Measurements from ENCODE around the gene TNFRSF6B.
"Not testable (repeated sequence)": the region's sequence is repeated elsewhere in the genome, so short reads cannot be mapped to it uniquely, and the experiment has no call there.

The TNFRSF6B gene

DNA sequence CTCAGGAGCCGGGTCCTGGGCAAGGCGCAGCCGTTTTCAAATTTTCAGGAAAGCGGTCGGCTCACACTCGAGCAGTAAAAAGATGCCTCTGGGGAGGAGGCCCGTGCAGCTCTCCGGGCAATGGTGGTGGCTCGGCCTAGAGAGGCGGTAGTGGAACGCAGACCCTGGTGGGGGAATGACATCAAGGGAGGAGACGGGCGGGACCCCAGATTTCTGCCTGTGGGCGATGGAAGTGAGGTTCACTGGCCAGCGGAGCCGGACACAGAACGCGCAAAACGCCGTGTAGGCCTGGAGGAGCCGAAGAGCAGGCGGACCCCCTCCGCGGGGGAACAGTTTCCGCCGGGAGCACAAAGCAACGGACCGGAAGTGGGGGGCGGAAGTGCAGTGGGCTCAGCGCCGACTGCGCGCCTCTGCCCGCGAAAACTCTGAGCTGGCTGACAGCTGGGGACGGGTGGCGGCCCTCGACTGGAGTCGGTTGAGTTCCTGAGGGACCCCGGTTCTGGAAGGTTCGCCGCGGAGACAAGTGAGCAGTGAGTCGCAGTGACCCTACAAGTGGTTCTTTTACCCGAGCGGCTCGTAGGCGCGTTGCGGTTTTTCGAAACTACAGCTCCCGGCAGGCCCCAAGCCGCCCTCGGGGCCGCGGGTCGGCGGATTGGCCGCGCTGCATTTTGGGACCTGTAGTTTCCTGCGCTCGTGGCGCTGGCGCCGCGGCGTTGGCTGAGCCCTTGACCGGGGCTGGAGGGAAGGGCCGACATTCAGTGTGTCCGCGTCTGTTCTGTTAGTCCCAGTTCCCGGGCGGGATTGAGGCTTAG is 38.3 kb upstream of the TNFRSF6B start, which contains the start of gene RTEL1:
RTEL1 (plus strand) TSS at position 376 of the 812 bp plus-strand sequence. CDS start 1,091 bp downstream, outside the sequence.
- H3K36me3 Mint-ChIP-seq (ENCODE audit: insufficient read depth): peaks cover 16% of the 10 kb centered on the region
- H3K27ac Mint-ChIP-seq (ENCODE audit: low read depth): peak within 1 kb of the TSS; percentile 94
- H3K4me3 Mint-ChIP-seq: peak within 1 kb of the TSS; percentile 87
- peaks cover 36% of the 10 kb centered on the region for H3K4me1 Mint-ChIP-seq
- H3K27me3 Mint-ChIP-seq: no peaks in the 10 kb centered on the region
- ATAC-seq (replicated peaks; ENCODE audit: extremely low read depth, poor library complexity, severe bottlenecking): peak; percentile 80
- H3K9me3 Mint-ChIP-seq: no peaks in the 10 kb centered on the region
- DNase-seq (ENCODE audit: low spot score in 2 of 2): peak; percentile 86

DNA sequence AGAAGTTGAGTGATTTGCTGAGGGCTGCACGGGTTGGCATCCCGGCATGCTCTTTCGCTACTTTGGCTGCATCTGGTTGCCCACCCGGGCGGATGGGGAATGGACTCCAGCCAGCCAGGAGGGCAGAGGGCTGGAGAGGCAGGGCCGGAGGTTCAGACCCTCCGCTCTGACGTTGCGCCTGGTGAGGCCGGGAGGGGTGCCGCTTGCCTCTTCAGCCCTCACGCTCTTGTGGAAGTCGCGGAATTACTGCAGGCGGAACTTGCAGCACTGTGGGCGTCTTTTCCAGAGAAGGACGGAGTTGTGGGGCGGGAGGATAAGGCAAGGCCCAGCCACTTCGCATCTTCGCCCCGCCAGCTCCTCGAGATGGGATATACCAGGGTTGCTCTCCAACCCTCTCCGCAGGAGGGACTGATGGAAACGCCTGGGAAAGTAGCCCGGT is 37.7 kb upstream of the TNFRSF6B start:
- Mint-ChIP-seq H3K27me3 (no peaks in the 10 kb centered on the region), H3K36me3 (ENCODE audit: insufficient read depth) (peaks cover 16% of the 10 kb centered on the region), H3K4me1 (peaks cover 34% of the 10 kb centered on the region), H3K9me3 (no peaks in the 10 kb centered on the region), H3K27ac (ENCODE audit: low read depth) (peak overlapping the region; percentile 94), H3K4me3 (peak overlapping the region; percentile 87)
- DNase-seq (ENCODE audit: low spot score in 2 of 2) (no peak), ATAC-seq (replicated peaks; ENCODE audit: extremely low read depth, poor library complexity, severe bottlenecking) (peak; percentile 12)

DNA sequence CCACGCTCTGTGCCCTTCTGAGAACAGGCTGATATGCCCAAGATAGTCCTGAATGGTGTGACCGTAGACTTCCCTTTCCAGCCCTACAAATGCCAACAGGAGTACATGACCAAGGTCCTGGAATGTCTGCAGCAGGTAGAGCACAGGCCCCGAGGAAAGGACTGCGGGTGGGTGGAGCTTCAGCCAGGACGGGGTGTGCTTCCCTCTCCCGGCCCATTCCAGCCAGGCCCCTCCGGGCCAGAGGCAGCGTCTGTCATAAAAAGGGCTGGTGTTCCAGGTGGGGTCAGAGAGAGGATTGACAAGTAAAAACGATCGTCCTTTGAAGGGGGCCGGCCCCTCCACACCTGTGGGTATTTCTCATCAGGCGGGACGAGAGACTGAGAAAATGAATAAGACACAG is 37.1 kb upstream of the TNFRSF6B start:
- Mint-ChIP-seq H3K27me3 (no peaks in the 10 kb centered on the region), H3K9me3 (no peaks in the 10 kb centered on the region), H3K4me3 (peak overlapping the region; percentile 87), H3K27ac (ENCODE audit: low read depth) (no peak overlapping the region), H3K36me3 (ENCODE audit: insufficient read depth) (peaks cover 12% of the 10 kb centered on the region), H3K4me1 (peaks cover 28% of the 10 kb centered on the region)
- DNase-seq (ENCODE audit: low spot score in 2 of 2) (no peak), ATAC-seq (replicated peaks; ENCODE audit: extremely low read depth, poor library complexity, severe bottlenecking) (no peak)

DNA sequence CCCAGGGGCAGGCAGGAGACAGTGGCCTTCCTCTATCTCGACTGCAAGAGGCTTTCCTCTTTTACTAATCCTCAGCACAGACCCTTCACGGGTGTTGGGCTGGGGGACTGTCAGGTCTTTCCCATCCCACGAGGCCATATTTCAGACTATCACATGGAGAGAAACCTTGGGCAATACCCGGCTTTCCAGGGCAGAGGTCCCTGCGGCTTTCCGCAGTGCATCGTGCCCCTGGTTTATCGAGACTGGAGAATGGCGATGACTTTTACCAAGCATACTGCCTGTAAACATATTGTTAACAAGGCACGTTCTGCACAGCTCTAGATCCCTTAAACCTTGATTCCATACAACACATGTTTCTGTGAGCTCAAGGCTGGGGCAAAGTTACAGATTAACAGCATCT is 36.3 kb upstream of the TNFRSF6B start:
- not testable (repeated sequence) for H3K27me3 Mint-ChIP-seq; DNase-seq (ENCODE audit: low spot score in 2 of 2); H3K9me3 Mint-ChIP-seq; ATAC-seq (replicated peaks; ENCODE audit: extremely low read depth, poor library complexity, severe bottlenecking); H3K27ac Mint-ChIP-seq (ENCODE audit: low read depth)
- peaks cover 13% of the 10 kb centered on the region for H3K36me3 Mint-ChIP-seq (ENCODE audit: insufficient read depth)
- peak overlapping the region; percentile 87 for H3K4me3 Mint-ChIP-seq
- peaks cover 26% of the 10 kb centered on the region for H3K4me1 Mint-ChIP-seq

- Mint-ChIP-seq H3K9me3 (no peaks in the 10 kb centered on the region), H3K4me3 (no peak overlapping the region), H3K27ac (ENCODE audit: low read depth) (no peak overlapping the region), H3K36me3 (ENCODE audit: insufficient read depth) (peaks cover 13% of the 10 kb centered on the region), H3K4me1 (peaks cover 26% of the 10 kb centered on the region), H3K27me3 (no peaks in the 10 kb centered on the region)
- ATAC-seq (replicated peaks; ENCODE audit: extremely low read depth, poor library complexity, severe bottlenecking) (no peak), DNase-seq (ENCODE audit: low spot score in 2 of 2) (no peak)
Observed at GRCh38 chr20:63660622-63661021, 35.8 kb upstream of the TNFRSF6B start.

GRCh38 chr20:63661108-63661507 is 35.3 kb upstream of the TNFRSF6B start:
- DNase-seq (ENCODE audit: low spot score in 2 of 2) (no peak), ATAC-seq (replicated peaks; ENCODE audit: extremely low read depth, poor library complexity, severe bottlenecking) (no peak)
- Mint-ChIP-seq H3K4me1 (peaks cover 26% of the 10 kb centered on the region), H3K36me3 (ENCODE audit: insufficient read depth) (peaks cover 13% of the 10 kb centered on the region), H3K4me3 (no peak overlapping the region), H3K27ac (ENCODE audit: low read depth) (no peak overlapping the region), H3K27me3 (no peaks in the 10 kb centered on the region), H3K9me3 (no peaks in the 10 kb centered on the region)

DNA sequence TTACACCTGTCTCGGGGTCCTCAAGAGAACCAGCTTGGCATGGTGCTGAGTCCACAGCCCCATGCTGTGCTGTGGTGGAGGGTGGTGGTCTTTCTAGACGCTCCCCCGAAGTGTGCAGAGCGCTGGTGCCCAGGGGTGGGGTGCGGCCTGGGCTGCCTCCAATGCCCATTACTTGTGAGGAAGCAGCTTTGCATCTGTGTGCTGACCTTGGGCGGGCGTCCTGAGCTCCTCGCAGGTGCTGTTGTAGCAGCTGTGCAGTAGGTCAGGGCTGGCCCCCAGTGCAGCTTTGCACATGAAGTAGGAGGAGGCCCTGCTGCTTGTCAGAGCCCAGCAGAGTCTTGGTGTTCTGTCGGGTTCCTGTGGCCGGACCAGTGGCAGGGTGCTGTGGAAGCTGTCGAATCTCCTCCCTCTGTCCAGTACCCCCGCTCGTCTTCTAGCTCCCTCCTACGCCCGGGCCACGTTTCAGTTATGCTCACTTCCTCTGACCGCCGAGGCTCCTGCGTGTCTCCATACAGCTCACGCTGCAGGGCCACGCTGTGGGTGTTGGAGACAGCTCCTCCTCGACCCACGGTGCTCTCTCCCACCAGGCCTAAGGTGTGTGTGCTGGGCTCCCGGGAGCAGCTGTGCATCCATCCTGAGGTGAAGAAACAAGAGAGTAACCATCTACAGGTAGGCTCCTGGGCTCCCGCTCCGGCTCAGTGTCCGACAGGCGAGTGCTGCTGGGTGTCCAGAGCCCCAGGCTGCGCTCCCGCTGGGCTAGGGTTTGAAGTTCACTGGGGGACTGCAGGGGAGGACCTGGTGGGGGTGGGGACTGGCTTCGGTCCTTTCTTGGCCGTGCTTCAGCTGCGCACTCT is 34.3 kb upstream of the TNFRSF6B start:
- H3K4me1 Mint-ChIP-seq: peaks cover 26% of the 10 kb centered on the region
- H3K36me3 Mint-ChIP-seq (ENCODE audit: insufficient read depth): peaks cover 16% of the 10 kb centered on the region
- ATAC-seq (replicated peaks; ENCODE audit: extremely low read depth, poor library complexity, severe bottlenecking) (no peak), DNase-seq (ENCODE audit: low spot score in 2 of 2) (no peak)
- H3K27me3 Mint-ChIP-seq: no peaks in the 10 kb centered on the region
- H3K27ac Mint-ChIP-seq (ENCODE audit: low read depth): no peak overlapping the region
- no peak overlapping the region for H3K4me3 Mint-ChIP-seq
- H3K9me3 Mint-ChIP-seq: no peaks in the 10 kb centered on the region

DNA sequence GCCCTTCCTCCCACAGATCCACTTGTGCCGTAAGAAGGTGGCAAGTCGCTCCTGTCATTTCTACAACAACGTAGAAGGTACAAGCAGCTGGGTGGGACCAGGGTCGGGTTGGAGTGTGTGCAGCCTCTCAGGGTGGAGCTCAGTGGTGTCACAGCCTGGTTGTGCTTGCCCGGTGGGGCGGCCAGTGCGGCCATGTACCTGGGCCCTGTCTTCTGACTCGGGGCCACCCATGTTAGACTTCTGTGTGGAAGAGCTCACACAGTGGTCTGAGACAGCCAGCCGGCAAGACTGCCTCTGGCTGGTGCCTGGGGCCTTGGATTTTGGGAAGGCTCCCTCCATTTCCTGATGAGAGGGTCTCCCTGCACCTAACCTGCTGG is 33.7 kb upstream of the TNFRSF6B start:
- H3K4me3 Mint-ChIP-seq: no peak overlapping the region
- H3K27me3 Mint-ChIP-seq: no peaks in the 10 kb centered on the region
- H3K9me3 Mint-ChIP-seq: no peaks in the 10 kb centered on the region
- H3K36me3 Mint-ChIP-seq (ENCODE audit: insufficient read depth): peaks cover 16% of the 10 kb centered on the region
- H3K27ac Mint-ChIP-seq (ENCODE audit: low read depth): no peak overlapping the region
- peaks cover 26% of the 10 kb centered on the region for H3K4me1 Mint-ChIP-seq
- DNase-seq (ENCODE audit: low spot score in 2 of 2): no peak
- no peak for ATAC-seq (replicated peaks; ENCODE audit: extremely low read depth, poor library complexity, severe bottlenecking)

DNA sequence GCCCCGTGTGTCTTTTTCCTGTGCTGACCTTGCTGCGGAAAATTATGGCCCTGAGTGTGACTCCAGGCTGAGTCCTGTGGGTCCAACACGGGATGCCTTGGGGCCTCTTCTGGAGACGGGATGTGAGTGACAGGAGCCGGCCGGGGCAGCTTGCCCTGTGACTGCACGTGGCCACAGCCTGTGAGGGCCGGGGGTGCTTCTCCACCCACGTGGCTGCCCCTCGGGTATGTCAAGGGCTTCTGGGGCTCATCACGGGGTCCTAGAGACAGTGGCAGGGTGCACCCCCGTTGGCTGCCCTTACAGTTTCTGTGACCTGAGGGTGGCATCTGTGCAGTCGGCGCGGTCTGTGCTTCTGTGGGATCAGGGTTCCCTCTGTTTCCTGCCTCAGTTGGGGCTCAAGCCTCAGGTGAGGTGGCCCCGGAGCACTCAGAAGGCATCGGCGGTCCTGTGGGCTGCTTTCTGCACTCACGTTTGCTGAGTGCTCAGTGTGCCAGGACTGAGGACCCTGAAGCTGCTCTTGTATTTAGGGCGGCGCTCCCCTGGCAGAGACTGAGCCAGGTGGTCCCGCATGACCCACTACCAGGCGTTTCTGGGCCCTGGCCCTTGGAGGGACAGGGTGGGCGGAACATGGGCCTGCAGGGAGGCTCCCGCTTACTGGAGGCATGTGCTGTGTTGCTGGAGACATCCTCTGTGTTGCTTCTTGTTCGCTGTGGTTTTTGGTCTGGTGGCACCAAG is 33.0 kb upstream of the TNFRSF6B start:
- Mint-ChIP-seq H3K36me3 (ENCODE audit: insufficient read depth) (peaks cover 14% of the 10 kb centered on the region), H3K9me3 (no peaks in the 10 kb centered on the region), H3K4me1 (peaks cover 23% of the 10 kb centered on the region), H3K27me3 (no peaks in the 10 kb centered on the region), H3K27ac (ENCODE audit: low read depth) (no peak overlapping the region), H3K4me3 (no peak overlapping the region)
- ATAC-seq (replicated peaks; ENCODE audit: extremely low read depth, poor library complexity, severe bottlenecking) (no peak), DNase-seq (ENCODE audit: low spot score in 2 of 2) (no peak)

DNA sequence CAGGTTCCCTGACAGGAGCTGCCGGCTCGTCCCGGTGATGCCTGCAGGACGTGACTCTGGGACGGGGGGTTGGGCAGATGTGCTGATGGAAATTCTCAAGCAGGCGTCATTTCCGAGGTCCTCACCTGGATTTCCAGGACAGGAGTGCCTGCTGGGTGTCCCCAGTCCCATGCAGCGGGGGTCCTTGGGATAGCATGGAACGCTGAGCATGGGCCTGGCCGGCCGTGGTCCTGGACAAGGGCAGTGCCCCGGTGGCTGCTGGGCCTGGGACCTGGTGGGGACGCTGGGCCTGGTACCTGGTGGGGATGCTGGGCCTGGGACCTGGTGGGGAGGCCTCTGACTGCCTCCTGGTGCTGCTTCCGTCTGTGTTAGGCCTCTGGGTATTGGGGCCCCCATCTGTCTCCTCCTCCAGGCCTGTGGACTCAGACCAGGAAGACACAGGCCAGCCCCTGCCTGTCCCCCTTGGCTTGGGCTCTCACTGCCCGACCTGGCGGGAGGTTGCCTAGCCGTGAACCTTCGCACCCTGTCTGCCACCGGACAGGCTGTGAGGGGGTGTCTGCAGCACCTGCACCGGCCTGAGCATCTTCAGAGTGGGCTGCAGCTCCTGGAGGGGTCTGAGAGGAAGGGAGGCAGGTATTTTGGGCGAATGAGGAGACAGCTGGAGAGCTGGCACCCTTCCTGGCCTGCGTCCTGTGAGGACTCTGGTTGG is 32.2 kb upstream of the TNFRSF6B start:
- H3K27ac Mint-ChIP-seq (ENCODE audit: low read depth): no peak overlapping the region
- no peak for ATAC-seq (replicated peaks; ENCODE audit: extremely low read depth, poor library complexity, severe bottlenecking)

DNA sequence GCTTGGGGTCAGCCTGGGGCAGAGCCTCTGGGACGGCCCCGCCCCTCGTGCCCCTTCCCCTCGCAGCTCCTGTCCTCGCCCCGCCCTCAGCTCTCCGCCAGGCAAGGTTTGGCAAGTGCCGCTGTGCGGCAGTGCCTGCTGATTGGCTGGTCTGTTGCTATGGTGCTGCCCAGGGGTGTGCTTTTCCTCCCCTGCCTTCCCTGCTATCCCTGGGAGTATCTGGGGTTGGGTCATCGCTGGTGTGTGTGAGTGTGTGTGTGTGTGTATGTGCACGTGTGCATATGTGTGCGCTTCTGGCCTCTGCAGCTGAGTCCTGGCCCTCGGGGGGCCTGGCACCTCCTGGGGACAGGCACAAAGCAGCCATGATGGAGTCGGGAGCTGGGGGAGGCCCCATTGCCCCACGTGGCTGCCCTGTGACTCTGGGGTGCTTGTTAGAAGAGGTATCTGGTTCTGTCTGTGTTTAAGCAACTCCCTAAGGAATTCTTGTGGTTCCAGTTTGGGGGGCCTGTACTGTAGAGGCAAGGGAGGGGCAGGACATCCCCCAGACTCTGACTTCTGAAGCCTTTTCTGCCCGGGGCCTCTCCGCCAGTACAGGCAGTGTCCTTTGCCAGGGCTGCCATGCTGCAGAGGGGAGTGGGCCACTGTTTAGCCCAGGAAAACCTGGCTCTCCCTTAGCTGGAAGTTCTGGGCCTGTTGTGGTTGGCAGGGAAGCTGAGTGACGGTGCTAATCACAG is 31.4 kb upstream of the TNFRSF6B start:
- Mint-ChIP-seq H3K4me3 (no peak overlapping the region), H3K27ac (ENCODE audit: low read depth) (no peak overlapping the region), H3K4me1 (peaks cover 9% of the 10 kb centered on the region), H3K9me3 (no peaks in the 10 kb centered on the region), H3K27me3 (no peaks in the 10 kb centered on the region), H3K36me3 (ENCODE audit: insufficient read depth) (peaks cover 15% of the 10 kb centered on the region)
- DNase-seq (ENCODE audit: low spot score in 2 of 2) (no peak), ATAC-seq (replicated peaks; ENCODE audit: extremely low read depth, poor library complexity, severe bottlenecking) (no peak)

More for the DNA sequence above, 32.2 kb upstream of the TNFRSF6B start:
- Mint-ChIP-seq H3K4me3 (no peak overlapping the region), H3K27me3 (no peaks in the 10 kb centered on the region), H3K4me1 (peaks cover 15% of the 10 kb centered on the region), H3K36me3 (ENCODE audit: insufficient read depth) (peaks cover 15% of the 10 kb centered on the region), H3K9me3 (no peaks in the 10 kb centered on the region)
- no peak for DNase-seq (ENCODE audit: low spot score in 2 of 2)

Data from central memory CD8-positive, alpha-beta T cell (primary cell).